ENCODE data around the gene XIRP1. TPM values are rescaled to one million over a fixed set of nuclear protein-coding genes. Genes with fewer than 3 reads are reported as not detected.

XIRP1 gene
- total RNA-seq, 2 donors from 2014 or later, result 2.0 TPM; not detected in 1

GRCh38 chr3:39143051-39143885 is 49.1 kb downstream of the XIRP1 start:
- no peak overlapping the region for H3K27ac ChIP-seq
- no peaks in the 10 kb centered on the region for H3K27me3 ChIP-seq (replicated peaks; ENCODE audit: insufficient read depth)
- peaks cover 57% of the 10 kb centered on the region for H3K36me3 ChIP-seq
- no peak for TF ChIP-seq CTCF (IDR thresholded peaks at IDR 0.05)
- DNase-seq (ENCODE audit: low spot score), result no peak
- no peaks in the 10 kb centered on the region for H3K9me3 ChIP-seq
- H3K4me1 ChIP-seq (ENCODE audit: control insufficient read depth in 1 of 2, low read depth in 2 of 2), result peaks cover 46 to 70% of the 10 kb centered on the region in 2 donors
- ATAC-seq (ENCODE audit: insufficient number of reproducible peaks, low FRiP score, low read depth), result no peak
- H3K4me3 ChIP-seq, result no peak overlapping the region

GRCh38 chr3:39142067-39142466 is 50.3 kb downstream of the XIRP1 start:
- no peak for ATAC-seq (ENCODE audit: insufficient number of reproducible peaks, low FRiP score, low read depth)
- no peak for TF ChIP-seq CTCF (IDR thresholded peaks at IDR 0.05)
- no peaks in the 10 kb centered on the region for H3K27me3 ChIP-seq (replicated peaks; ENCODE audit: insufficient read depth)
- peaks cover 35 to 58% of the 10 kb centered on the region in 2 donors for H3K4me1 ChIP-seq (ENCODE audit: control insufficient read depth in 1 of 2, low read depth in 2 of 2)
- no peak overlapping the region for H3K4me3 ChIP-seq
- no peaks in the 10 kb centered on the region for H3K9me3 ChIP-seq
- DNase-seq (ENCODE audit: low spot score), result no peak
- H3K36me3 ChIP-seq, result peaks cover 57% of the 10 kb centered on the region
- peak overlapping the region; percentile 24 to 39 for H3K27ac ChIP-seq

GRCh38 chr3:39141171-39141995 is 51.0 kb downstream of the XIRP1 start:
- no peaks in the 10 kb centered on the region for H3K27me3 ChIP-seq (replicated peaks; ENCODE audit: insufficient read depth)
- no peak overlapping the region for H3K4me3 ChIP-seq
- peak overlapping the region; percentile 24 to 39 for H3K27ac ChIP-seq
- ATAC-seq (ENCODE audit: insufficient number of reproducible peaks, low FRiP score, low read depth) (no peak), DNase-seq (ENCODE audit: low spot score) (no peak)
- no peaks in the 10 kb centered on the region for H3K9me3 ChIP-seq
- peaks cover 57% of the 10 kb centered on the region for H3K36me3 ChIP-seq
- no peak for TF ChIP-seq CTCF (IDR thresholded peaks at IDR 0.05)
- peaks cover 30 to 51% of the 10 kb centered on the region in 2 donors for H3K4me1 ChIP-seq (ENCODE audit: control insufficient read depth in 1 of 2, low read depth in 2 of 2)

GRCh38 chr3:39140341-39140971 is 51.9 kb downstream of the XIRP1 start:
- ATAC-seq (ENCODE audit: insufficient number of reproducible peaks, low FRiP score, low read depth), result no peak
- H3K4me1 ChIP-seq (ENCODE audit: control insufficient read depth in 1 of 2, low read depth in 2 of 2), result peaks cover 21 to 42% of the 10 kb centered on the region in 2 donors
- H3K36me3 ChIP-seq, result peaks cover 48% of the 10 kb centered on the region
- peak overlapping the region in 1 of 2 donors; percentile 24 for H3K27ac ChIP-seq
- DNase-seq (ENCODE audit: low spot score), result no peak
- H3K27me3 ChIP-seq (replicated peaks; ENCODE audit: insufficient read depth), result no peaks in the 10 kb centered on the region
- no peak for TF ChIP-seq CTCF (IDR thresholded peaks at IDR 0.05)
- H3K4me3 ChIP-seq, result no peak overlapping the region
- no peaks in the 10 kb centered on the region for H3K9me3 ChIP-seq

- peak overlapping the region in 1 of 2 donors; percentile 44 for H3K27ac ChIP-seq
- no peak for ATAC-seq (ENCODE audit: insufficient number of reproducible peaks, low FRiP score, low read depth)
- no peaks in the 10 kb centered on the region for H3K27me3 ChIP-seq (replicated peaks; ENCODE audit: insufficient read depth)
- peaks cover 21 to 40% of the 10 kb centered on the region in 2 donors for H3K4me1 ChIP-seq (ENCODE audit: control insufficient read depth in 1 of 2, low read depth in 2 of 2)
- TF ChIP-seq CTCF (IDR thresholded peaks at IDR 0.05), result no peak
- no peaks in the 10 kb centered on the region for H3K9me3 ChIP-seq
- DNase-seq (ENCODE audit: low spot score), result no peak
- no peak overlapping the region for H3K4me3 ChIP-seq
- peaks cover 38% of the 10 kb centered on the region for H3K36me3 ChIP-seq
Measured at GRCh38 chr3:39139442-39139841, 53.0 kb downstream of the XIRP1 start.

Data from thoracic aorta (tissue), 2 donors.